Epidermal melanocyte (primary cell): ENCODE data around the gene RPL36AL.

Source experiments
- DNase-seq: peaks from one replicate; pipeline ENCODE4 v3.0.0; 2011; ENCODE audit warnings: low spot score; ENCODE audit not compliant: insufficient read length

The RPL36AL gene

DNA sequence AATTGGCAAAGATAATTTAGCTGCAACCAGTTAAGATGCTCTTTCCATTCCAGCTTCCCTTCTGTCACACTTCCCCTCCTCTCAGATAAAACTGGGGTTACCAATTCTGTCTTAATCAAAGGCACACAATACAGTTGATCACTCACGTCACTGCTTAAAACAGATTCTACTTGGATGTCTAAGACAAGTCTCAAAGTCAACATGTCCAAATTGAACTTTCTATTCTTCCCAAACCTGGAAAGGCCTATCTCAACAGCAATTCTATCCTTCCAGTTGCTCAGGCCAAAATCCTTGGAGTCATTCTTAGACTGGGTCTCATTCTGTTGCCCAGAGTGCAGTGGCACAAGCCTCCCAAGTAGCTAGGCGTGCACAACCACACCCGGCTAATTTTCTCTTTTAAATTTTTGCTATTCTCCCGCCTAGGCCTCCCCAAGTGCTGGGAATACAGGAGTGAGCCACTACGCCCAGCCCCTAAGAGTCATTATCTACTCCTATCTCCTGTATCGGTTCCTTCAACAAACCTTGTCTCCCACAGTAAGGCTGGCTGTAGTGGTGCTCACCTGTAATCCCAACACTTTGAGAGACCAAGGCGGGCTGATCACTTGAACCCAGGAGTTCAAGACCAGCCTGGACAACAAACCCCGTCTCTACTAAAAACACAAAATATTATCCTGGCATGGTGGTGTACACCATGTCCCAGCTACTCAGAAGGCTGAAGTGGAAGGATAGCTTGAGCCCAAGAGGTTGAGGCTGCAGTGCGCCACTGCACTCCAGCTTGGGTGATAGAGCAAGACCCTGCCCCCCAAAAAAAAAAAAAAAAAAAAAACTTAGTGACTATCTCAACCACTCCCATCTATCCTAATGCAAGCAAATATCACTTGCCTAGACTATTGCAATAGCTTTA, 39.0 kb downstream of the RPL36AL start:
- no peak for DNase-seq

DNA sequence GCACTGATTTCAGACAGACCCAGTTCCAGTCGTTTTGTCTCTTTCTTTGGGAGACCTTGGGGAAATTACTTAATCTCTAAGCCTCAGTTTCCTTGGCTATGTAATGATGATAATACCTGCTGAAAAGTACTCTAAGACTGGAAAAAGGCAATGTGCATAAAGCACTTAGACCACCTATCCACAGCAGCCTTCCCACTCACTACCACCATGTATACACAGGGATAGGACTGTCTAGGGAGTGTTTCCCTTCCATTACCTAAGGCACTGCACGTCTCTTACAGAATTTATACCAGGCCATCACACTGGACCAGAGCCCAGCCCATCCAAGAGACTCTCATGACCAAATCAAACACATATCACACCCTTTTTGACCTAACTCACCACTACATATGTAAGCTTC, 40.6 kb downstream of the RPL36AL start:
- DNase-seq = no peak

DNA sequence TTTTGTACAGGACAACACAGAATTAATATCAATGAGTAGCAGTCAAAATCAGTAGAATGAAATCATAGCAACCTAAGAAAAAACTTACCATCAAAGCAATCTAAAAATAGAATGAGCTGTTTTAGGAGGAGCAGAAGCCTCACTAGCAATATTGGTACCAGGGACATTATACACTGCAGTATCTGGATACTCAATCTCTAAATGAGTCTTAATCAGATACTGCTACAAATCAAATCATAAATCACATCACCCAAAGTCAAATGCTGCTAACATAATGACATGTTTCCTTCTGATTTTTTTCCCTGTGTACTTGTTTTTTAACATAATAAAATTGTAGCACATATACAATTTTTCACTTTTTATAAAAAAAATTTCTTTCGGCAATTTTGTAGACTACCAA, 42.3 kb downstream of the RPL36AL start:
- no peak for DNase-seq

DNA sequence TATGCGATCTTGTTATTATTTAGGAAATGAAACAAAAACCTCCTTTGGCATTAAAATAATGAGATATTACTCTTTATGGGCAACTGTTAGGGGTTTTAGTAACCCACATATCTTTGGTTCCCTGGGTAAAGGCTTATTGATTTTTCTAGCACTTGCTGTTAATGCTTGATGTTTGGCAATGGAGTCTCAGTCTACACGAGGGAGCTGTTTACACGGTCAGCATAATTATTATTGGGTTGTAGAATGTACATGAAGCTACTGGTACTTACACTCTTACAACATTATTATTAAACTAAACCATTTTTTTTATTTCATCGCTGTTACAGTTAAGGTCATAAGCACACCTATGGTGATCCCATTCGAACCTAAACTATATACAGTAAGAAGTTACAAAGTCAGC, 46.4 kb downstream of the RPL36AL start:
- DNase-seq = no peak

DNA sequence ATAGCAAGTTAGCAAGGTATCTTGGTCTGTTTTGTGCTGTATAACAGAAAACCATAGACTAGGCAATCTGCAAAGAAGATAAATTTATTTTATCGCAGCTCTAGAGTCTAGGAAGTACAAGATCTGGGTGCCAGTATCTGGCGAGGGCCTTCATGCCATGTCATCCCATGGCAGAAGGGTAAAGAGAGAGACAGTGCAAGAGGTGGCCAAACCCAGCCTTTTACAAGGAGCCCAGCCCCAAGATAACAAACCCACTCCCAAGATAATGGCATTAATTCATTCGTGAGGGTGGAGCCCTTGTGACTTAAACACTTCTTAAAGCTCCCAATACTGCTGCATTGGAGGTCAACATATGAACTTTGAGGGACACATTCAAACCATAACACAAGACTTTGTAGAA, 51.1 kb downstream of the RPL36AL start:
- no peak for DNase-seq
